CD14-positive monocyte (primary cell): ENCODE results near the gene PPP2R3C. TPM values are rescaled to one million over a fixed set of nuclear protein-coding genes. Genes with fewer than 3 reads are reported as not detected.
A peak's percentile ranks its signal among the peaks of the same experiment; 100 is the strongest.

Experiments
- DNase-seq, 3 donors: peaks; one replicate each; pipeline ENCODE4 v3.0.0-alpha.2; 2011 to 2022
- H2AFZ ChIP-seq: 2 replicates; pipeline ENCODE4 v1.6.0; 2012; ENCODE audit warnings: mild to moderate bottlenecking, low read depth, low read length, inconsistent platforms; ENCODE audit not compliant: insufficient read depth, poor library complexity, severe bottlenecking
- H3K27ac ChIP-seq, 2 donors: 1 replicate in 1 of 2; 2 replicates in 1 of 2; pipeline ENCODE4 v1.5.1; 2012 to 2013; ENCODE audit warnings: low read length in 2 of 2, control low read depth in 1 of 2, inconsistent platforms in 1 of 2, low read depth in 1 of 2, mild to moderate bottlenecking in 1 of 2
- H3K27me3 ChIP-seq, 2 donors: one replicate each; pipeline versions ENCODE4 v1.6.0 to v1.6.1; 2011 to 2013; ENCODE audit warnings: low read length in 2 of 2; ENCODE audit not compliant: control insufficient read depth in 2 of 2, insufficient read depth in 2 of 2
- H3K36me3 ChIP-seq, 2 donors: replicated peaks in 1 of 2; 1 replicate in 1 of 2; 2 replicates in 1 of 2; pipeline versions ENCODE4 v1.5.1 to v1.6.1; 2012 to 2013; ENCODE audit warnings: low read length in 2 of 2, control low read depth in 1 of 2, inconsistent platforms in 1 of 2, mild to moderate bottlenecking in 1 of 2; ENCODE audit not compliant: insufficient read depth in 2 of 2, control insufficient read depth in 1 of 2
- H3K4me1 ChIP-seq, 2 donors: 1 replicate in 1 of 2; 2 replicates in 1 of 2; pipeline versions ENCODE4 v1.5.1 to v1.6.1; 2012 to 2013; ENCODE audit warnings: low read length in 2 of 2, control low read depth in 1 of 2, inconsistent platforms in 1 of 2, mild to moderate bottlenecking in 1 of 2, moderate library complexity in 1 of 2; ENCODE audit not compliant: insufficient read depth in 2 of 2, control insufficient read depth in 1 of 2
- H3K4me2 ChIP-seq: replicated peaks from 2 replicates; pipeline ENCODE3; 2012; ENCODE audit warnings: low read length, moderate library complexity, mild to moderate bottlenecking; ENCODE audit not compliant: poor library complexity, severe bottlenecking; ENCODE audit errors: extremely low read depth
- H3K4me3 ChIP-seq, 3 experiments: fragments of 200-600 bp in 1 of 3; sonication (generic) in 1 of 3; replicated peaks in 1 of 3; 1 replicate in 2 of 3; 2 replicates in 1 of 3; pipeline ENCODE4 v1.5.1; 2011 to 2013; ENCODE audit warnings: low read length in 3 of 3, mild to moderate bottlenecking in 3 of 3, control low read depth in 2 of 3, low read depth in 2 of 3, inconsistent platforms in 1 of 3, moderate library complexity in 1 of 3
- H3K79me2 ChIP-seq: 2 replicates; pipeline ENCODE4 v1.6.0; 2012; ENCODE audit warnings: mild to moderate bottlenecking, control low read depth, inconsistent platforms, low read length, moderate library complexity; ENCODE audit not compliant: insufficient read depth
- H3K9ac ChIP-seq: 2 replicates; pipeline ENCODE4 v1.6.0; 2017; ENCODE audit warnings: low read length, mild to moderate bottlenecking; ENCODE audit not compliant: insufficient read depth, poor library complexity, severe bottlenecking
- H3K9me3 ChIP-seq, 2 donors: replicated peaks in 1 of 2; 1 replicate in 1 of 2; 2 replicates in 1 of 2; pipeline versions ENCODE4 v1.5.1 to v1.6.1; 2012 to 2013; ENCODE audit warnings: low read length in 2 of 2, control low read depth in 1 of 2; ENCODE audit not compliant: control insufficient read depth in 1 of 2, insufficient read depth in 1 of 2
- H4K20me1 ChIP-seq: 2 replicates; pipeline ENCODE4 v1.6.0; 2012; ENCODE audit warnings: mild to moderate bottlenecking, low read length, control low read depth, moderate library complexity; ENCODE audit not compliant: insufficient read depth
- H3K27ac Mint-ChIP-seq, 7 donors: one replicate each; pipeline ENCODE4 v1.8.0; 2020; ENCODE audit warnings: mild to moderate bottlenecking in 7 of 7, mixed read lengths in 7 of 7, moderate library complexity in 6 of 7, inconsistent platforms in 2 of 7
- H3K27me3 Mint-ChIP-seq, 3 donors: one replicate each; pipeline ENCODE4 v1.8.0; 2021 to 2022; ENCODE audit warnings: low read depth in 3 of 3, mild to moderate bottlenecking in 3 of 3, mixed read lengths in 3 of 3, moderate library complexity in 3 of 3, inconsistent platforms in 1 of 3
- H3K36me3 Mint-ChIP-seq, 2 donors: one replicate each; pipeline ENCODE4 v1.8.0; 2020; ENCODE audit warnings: mixed read lengths in 2 of 2, inconsistent platforms in 1 of 2, mild to moderate bottlenecking in 1 of 2
- H3K4me1 Mint-ChIP-seq: one replicate; pipeline ENCODE4 v1.8.0; 2020; ENCODE audit warnings: mild to moderate bottlenecking, mixed read lengths
- H3K4me3 Mint-ChIP-seq, 2 donors: one replicate each; pipeline ENCODE4 v1.8.0; 2020; ENCODE audit warnings: mild to moderate bottlenecking in 2 of 2, mixed read lengths in 2 of 2, moderate library complexity in 1 of 2
- H3K9me3 Mint-ChIP-seq, 7 donors: one replicate each; pipeline ENCODE4 v1.8.0; 2020 to 2022; ENCODE audit warnings: mixed read lengths in 7 of 7, mild to moderate bottlenecking in 6 of 7, moderate library complexity in 6 of 7, inconsistent platforms in 2 of 7
- CTCF ChIP-seq: fragments of 200-600 bp; IDR thresholded peaks from one replicate; pipeline ENCODE4 v1.8.0; 2022; ENCODE audit warnings: antibody characterized with exemption, mild to moderate bottlenecking
- WGBS: methylation state at CpG from one replicate; pipeline ENCODE4 v1.1.5; 2013; ENCODE audit warnings: missing lambda C conversion rate; ENCODE audit not compliant: insufficient coverage; 5-methylcytosine and 5-hydroxymethylcytosine counted together
- intact Hi-C, 2 donors: fragments of 100-400 bp; cut with micrococcal nuclease; formaldehyde crosslinking; loops; one replicate each; pipeline versions ENCODE4 v1.15.0 to v1.15.1; 2023
- polyA plus RNA-seq, 3 donors: library from polyadenylated mRNA; depleted of rRNA in 1 of 3; unstranded in 2 of 3; stranded (reverse) in 1 of 3; fragments of 300-500 nt in 2 of 3; fragments of >200 nt in 1 of 3; fragmentation: Illumina TruSeq in 2 of 3; gene quantifications; 1 replicate in 2 of 3; 2 replicates in 1 of 3; pipeline ENCODE4 v1.2.3, GENCODE V29; 2012 to 2021

The PPP2R3C gene
- polyA plus RNA-seq, 3 donors = 21.4 to 131 (median 122) TPM

GRCh38 chr14:35083530-35084150 is 38.1 kb downstream of the PPP2R3C start:
- no peak overlapping the region for H3K4me3 Mint-ChIP-seq
- H3K4me1 ChIP-seq = no peaks in the 10 kb centered on the region
- no peak for DNase-seq
- no peak overlapping the region for H2AFZ ChIP-seq
- H3K27ac Mint-ChIP-seq = peak overlapping the region in 4 of 7 donors; percentile 30 to 87 (median 74)
- no peak overlapping the region for H3K27ac ChIP-seq
- no peak overlapping the region for H3K4me3 ChIP-seq
- H3K36me3 Mint-ChIP-seq = peaks cover 52 to 77% of the 10 kb centered on the region in 2 donors
- no peaks in the 10 kb centered on the region for H3K27me3 ChIP-seq
- 100% methylated on average over 3 of the region's 8 CpGs for WGBS
- no peaks in the 10 kb centered on the region for H3K9me3 Mint-ChIP-seq
- no peaks in the 10 kb centered on the region for H4K20me1 ChIP-seq
- intact Hi-C loops = no loop called here
- no peaks in the 10 kb centered on the region for H3K79me2 ChIP-seq
- H3K4me1 Mint-ChIP-seq = no peaks in the 10 kb centered on the region
- peaks cover 57 to 96% of the 10 kb centered on the region in 2 donors for H3K36me3 ChIP-seq
- H3K9me3 ChIP-seq = no peaks in the 10 kb centered on the region
- TF ChIP-seq CTCF = no peak
- H3K9ac ChIP-seq = no peak overlapping the region
- no peak overlapping the region for H3K4me2 ChIP-seq
- H3K27me3 Mint-ChIP-seq = peaks cover 0 to 2% (median 0%) of the 10 kb centered on the region in 3 donors

GRCh38 chr14:35079742-35080141 is 42.0 kb downstream of the PPP2R3C start:
- no peak for TF ChIP-seq CTCF
- Histone ChIP-seq H3K9me3 (no peaks in the 10 kb centered on the region), H3K9ac (no peak overlapping the region), H3K4me1 (no peaks in the 10 kb centered on the region), H3K79me2 (no peaks in the 10 kb centered on the region), H3K27me3 (no peaks in the 10 kb centered on the region), H3K27ac (no peak overlapping the region), H3K4me2 (no peak overlapping the region), H3K36me3 (peaks cover 30 to 71% of the 10 kb centered on the region in 2 donors), H3K4me3 (no peak overlapping the region), H4K20me1 (no peaks in the 10 kb centered on the region), H2AFZ (no peak overlapping the region)
- Mint-ChIP-seq H3K27ac (no peak overlapping the region), H3K4me3 (no peak overlapping the region), H3K4me1 (no peaks in the 10 kb centered on the region), H3K9me3 (no peaks in the 10 kb centered on the region), H3K27me3 (no peaks in the 10 kb centered on the region), H3K36me3 (peaks cover 33 to 63% of the 10 kb centered on the region in 2 donors)
- WGBS = 100% methylated on average over 1 of the region's 1 CpG
- intact Hi-C loops = no loop called here
- no peak for DNase-seq
